Caco-2 (cell line): ENCODE measurements around the gene AP2B1. TPM values are rescaled to one million over a fixed set of nuclear protein-coding genes. Genes with fewer than 3 reads are reported as not detected.

Source experiments
- BruUV-seq: library from RNA; stranded (reverse); fragments of 400-500 nt; replicated peaks from 2 replicates; lab custom pipeline; 2021; lab: Mats Ljungman, UMichigan
- CTCF ChIA-PET: fragments of 300-600 bp; sonication (Branson Sonifier 250); formaldehyde crosslinking; loops from one replicate; lab custom pipeline; 2022; ENCODE audit warnings: antibody characterized with exemption; lab: Charles Lee
- POLR2A ChIA-PET: fragments of 300-600 bp; sonication (Branson Sonifier 250); formaldehyde crosslinking; loops from one replicate; lab custom pipeline; 2022; ENCODE audit warnings: antibody characterized with exemption; lab: Charles Lee
- DNase-seq, 2 experiments: peaks; one replicate each; pipeline versions ENCODE4 v3.0.0 to v3.0.0-alpha.2; 2020 to 2022
- H3K27me3 ChIP-seq: replicated peaks from 2 replicates; pipeline ENCODE4 v1.6.0; 2011; ENCODE audit warnings: low read length; ENCODE audit not compliant: control insufficient read depth, insufficient read depth
- H3K36me3 ChIP-seq: 2 replicates; pipeline ENCODE4 v1.5.1; 2011; ENCODE audit warnings: low read length; ENCODE audit not compliant: control insufficient read depth, insufficient read depth
- H3K4me1 ChIP-seq: fragments of 250-450 bp; sonication (Bioruptor Pico); 2 replicates; pipeline ENCODE4 v1.5.1; 2020; ENCODE audit warnings: mild to moderate bottlenecking
- H3K4me3 ChIP-seq: 2 replicates; pipeline ENCODE4 v1.5.1; 2011; ENCODE audit warnings: low read depth, mild to moderate bottlenecking, control low read depth, low read length
- H3K9me3 ChIP-seq: fragments of 250-450 bp; sonication (Bioruptor Pico); 2 replicates; pipeline ENCODE4 v1.5.1; 2020; ENCODE audit warnings: mild to moderate bottlenecking, moderate library complexity
- H3K27ac Mint-ChIP-seq: one replicate; pipeline ENCODE4 v1.8.0; 2022; ENCODE audit warnings: mixed read lengths; ENCODE audit not compliant: unreplicated experiment
- H3K27me3 Mint-ChIP-seq: one replicate; pipeline ENCODE4 v1.8.0; 2022; ENCODE audit warnings: mixed read lengths; ENCODE audit not compliant: insufficient read depth, unreplicated experiment
- H3K36me3 Mint-ChIP-seq: one replicate; pipeline ENCODE4 v1.8.0; 2022; ENCODE audit warnings: mild to moderate bottlenecking, mixed read lengths; ENCODE audit not compliant: insufficient read depth, unreplicated experiment
- H3K4me1 Mint-ChIP-seq: one replicate; pipeline ENCODE4 v1.8.0; 2022; ENCODE audit warnings: low read depth, mixed read lengths; ENCODE audit not compliant: unreplicated experiment
- H3K4me3 Mint-ChIP-seq: one replicate; pipeline ENCODE4 v1.8.0; 2022; ENCODE audit warnings: mild to moderate bottlenecking, moderate library complexity, mixed read lengths; ENCODE audit not compliant: unreplicated experiment
- H3K9me3 Mint-ChIP-seq: one replicate; pipeline ENCODE4 v1.8.0; 2022; ENCODE audit warnings: mixed read lengths; ENCODE audit not compliant: unreplicated experiment
- CTCF ChIP-seq, 2 experiments: fragments of 200-600 bp in 1 of 2; IDR thresholded peaks; 1 replicate in 1 of 2; 2 replicates in 1 of 2; pipeline versions ENCODE4 v1.5.1 to v1.8.0; 2011 to 2022; ENCODE audit warnings: antibody characterized with exemption in 1 of 2, control low read depth in 1 of 2, inconsistent platforms in 1 of 2, low read depth in 1 of 2, low read length in 1 of 2, mild to moderate bottlenecking in 1 of 2, moderate library complexity in 1 of 2; ENCODE audit not compliant: insufficient read depth in 1 of 2, severe bottlenecking in 1 of 2, unreplicated experiment in 1 of 2
- intact Hi-C: fragments of 100-400 bp; cut with micrococcal nuclease; formaldehyde crosslinking; loops from one replicate; pipeline ENCODE4 v1.10.0; 2022; ENCODE audit not compliant: unreplicated experiment
- total RNA-seq: library from RNA; stranded (reverse); gene quantifications from 2 replicates; pipeline ENCODE4 v1.2.3, GENCODE V29; 2022

The AP2B1 gene
- total RNA-seq, 1 experiment from 2014 or later = 228 TPM

- Histone ChIP-seq H3K4me3 (no peak overlapping the region), H3K27me3 (no peaks in the 10 kb centered on the region), H3K4me1 (no peaks in the 10 kb centered on the region), H3K9me3 (no peaks in the 10 kb centered on the region), H3K36me3 (peaks cover 1% of the 10 kb centered on the region; the same call in 1 of the 2 replicates)
- TF ChIP-seq CTCF (IDR thresholded peaks at IDR 0.05; ENCODE audit: insufficient read depth in 1 of 2, low read depth in 1 of 2, low read length in 1 of 2, severe bottlenecking in 1 of 2, unreplicated experiment in 1 of 2) = no peak
- Mint-ChIP-seq H3K27me3 (no peaks in the 10 kb centered on the region), H3K4me1 (no peaks in the 10 kb centered on the region), H3K4me3 (no peak overlapping the region), H3K27ac (no peak overlapping the region), H3K36me3 (peaks cover 87% of the 10 kb centered on the region), H3K9me3 (no peaks in the 10 kb centered on the region)
- intact Hi-C loops = loop anchor here (10.0 kb wide), 1 partner anchor 927 kb away; no protein-coding TSS in a partner anchor
- ChIA-PET CTCF (no interaction called here), POLR2A (no interaction called here)
- DNase-seq = no peak
- no TSS peak for BruUV-seq
Measured at GRCh38 chr17:35597604-35598003, 10.5 kb downstream of the AP2B1 start.

GRCh38 chr17:35603674-35604073 lies 16.6 kb downstream of the AP2B1 start:
- Histone ChIP-seq H3K36me3 (no peaks in the 10 kb centered on the region), H3K9me3 (no peaks in the 10 kb centered on the region), H3K27me3 (no peaks in the 10 kb centered on the region), H3K4me1 (no peaks in the 10 kb centered on the region), H3K4me3 (no peak overlapping the region)
- Mint-ChIP-seq H3K9me3 (no peaks in the 10 kb centered on the region), H3K4me1 (no peaks in the 10 kb centered on the region), H3K36me3 (peaks cover 94% of the 10 kb centered on the region), H3K4me3 (no peak overlapping the region), H3K27me3 (no peaks in the 10 kb centered on the region), H3K27ac (no peak overlapping the region)
- DNase-seq = no peak
- CTCF ChIA-PET = no interaction called here
- no TSS peak for BruUV-seq
- TF ChIP-seq CTCF (IDR thresholded peaks at IDR 0.05; ENCODE audit: insufficient read depth in 1 of 2, low read depth in 1 of 2, low read length in 1 of 2, severe bottlenecking in 1 of 2, unreplicated experiment in 1 of 2) = no peak
- intact Hi-C loops = no loop called here
- POLR2A ChIA-PET = no interaction called here

- Mint-ChIP-seq H3K36me3 (peaks cover 92% of the 10 kb centered on the region), H3K27ac (no peak overlapping the region), H3K9me3 (no peaks in the 10 kb centered on the region), H3K4me1 (no peaks in the 10 kb centered on the region), H3K4me3 (no peak overlapping the region), H3K27me3 (no peaks in the 10 kb centered on the region)
- H3K9me3 ChIP-seq = no peaks in the 10 kb centered on the region
- BruUV-seq = no TSS peak
- H3K4me3 ChIP-seq = no peak overlapping the region
- H3K4me1 ChIP-seq = no peaks in the 10 kb centered on the region
- ChIA-PET CTCF (no interaction called here), POLR2A (no interaction called here)
- H3K27me3 ChIP-seq = no peaks in the 10 kb centered on the region
- no peak for DNase-seq
- intact Hi-C loops = no loop called here
- no peaks in the 10 kb centered on the region for H3K36me3 ChIP-seq
- TF ChIP-seq CTCF (IDR thresholded peaks at IDR 0.05; ENCODE audit: insufficient read depth in 1 of 2, low read depth in 1 of 2, low read length in 1 of 2, severe bottlenecking in 1 of 2, unreplicated experiment in 1 of 2) = no peak
Measured at GRCh38 chr17:35605678-35606077, 18.6 kb downstream of the AP2B1 start.
